ENCODE data around the gene PRELID3B. TPM values are rescaled to one million over a fixed set of nuclear protein-coding genes. Genes with fewer than 3 reads are reported as not detected.

The PRELID3B gene
- total RNA-seq, 1 experiment from 2014 or later: 129 TPM

GRCh38 chr20:59046862-59047261, 4.3 kb upstream of the PRELID3B start (continued):
- TF ChIP-seq ZBTB33 (IDR thresholded peaks at IDR 0.05; ENCODE audit: extremely low read depth, insufficient replicate concordance, low read length): no peak
- TF ChIP-seq JUND (IDR thresholded peaks at IDR 0.05): no peak
- TF ChIP-seq ZFX (IDR thresholded peaks at IDR 0.05): no peak
- TF ChIP-seq SRF (IDR thresholded peaks at IDR 0.05; ENCODE audit: low read depth): no peak
- no peak for TF ChIP-seq RAD21 (IDR thresholded peaks at IDR 0.05; ENCODE audit: low read depth)
- no peak for TF ChIP-seq REST (IDR thresholded peaks at IDR 0.05; ENCODE audit: low read depth)
- no peak for TF ChIP-seq MAX (IDR thresholded peaks at IDR 0.05)
- TF ChIP-seq EZH2phosphoT487 (IDR thresholded peaks at IDR 0.05; ENCODE audit: borderline replicate concordance): no peak
- TF ChIP-seq FOSL1 (IDR thresholded peaks at IDR 0.05; ENCODE audit: low read depth): no peak
- no peak for TF ChIP-seq POLR2A (IDR thresholded peaks at IDR 0.05; ENCODE audit: borderline replicate concordance, extremely low read depth, insufficient read depth, insufficient read length)
- no peak for TF ChIP-seq POLR2AphosphoS5 (IDR thresholded peaks at IDR 0.05; ENCODE audit: low read depth, low read length)
- no peak for TF ChIP-seq EGR1 (IDR thresholded peaks at IDR 0.05; ENCODE audit: low read depth)
